ENCODE data around the gene LRCOL1.

- TF ChIP-seq, protein P1, sequence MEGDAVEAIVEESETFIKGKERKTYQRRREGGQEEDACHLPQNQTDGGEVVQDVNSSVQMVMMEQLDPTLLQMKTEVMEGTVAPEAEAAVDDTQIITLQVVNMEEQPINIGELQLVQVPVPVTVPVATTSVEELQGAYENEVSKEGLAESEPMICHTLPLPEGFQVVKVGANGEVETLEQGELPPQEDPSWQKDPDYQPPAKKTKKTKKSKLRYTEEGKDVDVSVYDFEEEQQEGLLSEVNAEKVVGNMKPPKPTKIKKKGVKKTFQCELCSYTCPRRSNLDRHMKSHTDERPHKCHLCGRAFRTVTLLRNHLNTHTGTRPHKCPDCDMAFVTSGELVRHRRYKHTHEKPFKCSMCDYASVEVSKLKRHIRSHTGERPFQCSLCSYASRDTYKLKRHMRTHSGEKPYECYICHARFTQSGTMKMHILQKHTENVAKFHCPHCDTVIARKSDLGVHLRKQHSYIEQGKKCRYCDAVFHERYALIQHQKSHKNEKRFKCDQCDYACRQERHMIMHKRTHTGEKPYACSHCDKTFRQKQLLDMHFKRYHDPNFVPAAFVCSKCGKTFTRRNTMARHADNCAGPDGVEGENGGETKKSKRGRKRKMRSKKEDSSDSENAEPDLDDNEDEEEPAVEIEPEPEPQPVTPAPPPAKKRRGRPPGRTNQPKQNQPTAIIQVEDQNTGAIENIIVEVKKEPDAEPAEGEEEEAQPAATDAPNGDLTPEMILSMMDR (CRISPR knock-in tag; IDR thresholded peaks at IDR 0.05) = no peak
- TF ChIP-seq, protein P2, sequence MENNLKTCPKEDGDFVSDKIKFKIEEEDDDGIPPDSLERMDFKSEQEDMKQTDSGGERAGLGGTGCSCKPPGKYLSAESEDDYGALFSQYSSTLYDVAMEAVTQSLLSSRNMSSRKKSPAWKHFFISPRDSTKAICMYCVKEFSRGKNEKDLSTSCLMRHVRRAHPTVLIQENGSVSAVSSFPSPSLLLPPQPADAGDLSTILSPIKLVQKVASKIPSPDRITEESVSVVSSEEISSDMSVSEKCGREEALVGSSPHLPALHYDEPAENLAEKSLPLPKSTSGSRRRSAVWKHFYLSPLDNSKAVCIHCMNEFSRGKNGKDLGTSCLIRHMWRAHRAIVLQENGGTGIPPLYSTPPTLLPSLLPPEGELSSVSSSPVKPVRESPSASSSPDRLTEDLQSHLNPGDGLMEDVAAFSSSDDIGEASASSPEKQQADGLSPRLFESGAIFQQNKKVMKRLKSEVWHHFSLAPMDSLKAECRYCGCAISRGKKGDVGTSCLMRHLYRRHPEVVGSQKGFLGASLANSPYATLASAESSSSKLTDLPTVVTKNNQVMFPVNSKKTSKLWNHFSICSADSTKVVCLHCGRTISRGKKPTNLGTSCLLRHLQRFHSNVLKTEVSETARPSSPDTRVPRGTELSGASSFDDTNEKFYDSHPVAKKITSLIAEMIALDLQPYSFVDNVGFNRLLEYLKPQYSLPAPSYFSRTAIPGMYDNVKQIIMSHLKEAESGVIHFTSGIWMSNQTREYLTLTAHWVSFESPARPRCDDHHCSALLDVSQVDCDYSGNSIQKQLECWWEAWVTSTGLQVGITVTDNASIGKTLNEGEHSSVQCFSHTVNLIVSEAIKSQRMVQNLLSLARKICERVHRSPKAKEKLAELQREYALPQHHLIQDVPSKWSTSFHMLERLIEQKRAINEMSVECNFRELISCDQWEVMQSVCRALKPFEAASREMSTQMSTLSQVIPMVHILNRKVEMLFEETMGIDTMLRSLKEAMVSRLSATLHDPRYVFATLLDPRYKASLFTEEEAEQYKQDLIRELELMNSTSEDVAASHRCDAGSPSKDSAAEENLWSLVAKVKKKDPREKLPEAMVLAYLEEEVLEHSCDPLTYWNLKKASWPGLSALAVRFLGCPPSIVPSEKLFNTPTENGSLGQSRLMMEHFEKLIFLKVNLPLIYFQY (CRISPR knock-in tag; IDR thresholded peaks at IDR 0.05; ENCODE audit: borderline replicate concordance) = no peak
- TF ChIP-seq U2AF1 (optimal IDR thresholded peaks at IDR 0.05; ENCODE audit: low read depth, low read length) (no peak), ZFP91 (CRISPR knock-in tag; IDR thresholded peaks at IDR 0.05; ENCODE audit: borderline replicate concordance) (no peak), REL (CRISPR knock-in tag; conservative IDR thresholded peaks at IDR 0.05) (no peak), DZIP1 (CRISPR knock-in tag; IDR thresholded peaks at IDR 0.05) (no peak), SMARCC2 (IDR thresholded peaks at IDR 0.05) (no peak), HNRNPK (IDR thresholded peaks at IDR 0.05; ENCODE audit: low read depth, low read length, poor library complexity, severe bottlenecking) (no peak), MAFK (conservative IDR thresholded peaks at IDR 0.05 in 1 of 2, IDR thresholded peaks at IDR 0.05 in 1 of 2; ENCODE audit: low read length in 2 of 2) (no peak), GABPB1 (CRISPR knock-in tag; IDR thresholded peaks at IDR 0.05) (no peak), ZNF432 (CRISPR knock-in tag; IDR thresholded peaks at IDR 0.05; ENCODE audit: borderline replicate concordance) (no peak), MAZ (IDR thresholded peaks at IDR 0.05; ENCODE audit: borderline replicate concordance, low read depth, low read length) (no peak), MAZ (CRISPR knock-in tag; IDR thresholded peaks at IDR 0.05; ENCODE audit: low read depth) (no peak)
- TF ChIP-seq, protein P3, sequence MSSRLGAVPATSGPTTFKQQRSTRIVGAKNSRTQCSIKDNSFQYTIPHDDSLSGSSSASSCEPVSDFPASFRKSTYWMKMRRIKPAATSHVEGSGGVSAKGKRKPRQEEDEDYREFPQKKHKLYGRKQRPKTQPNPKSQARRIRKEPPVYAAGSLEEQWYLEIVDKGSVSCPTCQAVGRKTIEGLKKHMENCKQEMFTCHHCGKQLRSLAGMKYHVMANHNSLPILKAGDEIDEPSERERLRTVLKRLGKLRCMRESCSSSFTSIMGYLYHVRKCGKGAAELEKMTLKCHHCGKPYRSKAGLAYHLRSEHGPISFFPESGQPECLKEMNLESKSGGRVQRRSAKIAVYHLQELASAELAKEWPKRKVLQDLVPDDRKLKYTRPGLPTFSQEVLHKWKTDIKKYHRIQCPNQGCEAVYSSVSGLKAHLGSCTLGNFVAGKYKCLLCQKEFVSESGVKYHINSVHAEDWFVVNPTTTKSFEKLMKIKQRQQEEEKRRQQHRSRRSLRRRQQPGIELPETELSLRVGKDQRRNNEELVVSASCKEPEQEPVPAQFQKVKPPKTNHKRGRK (CRISPR knock-in tag; IDR thresholded peaks at IDR 0.05) = no peak
These were observed 5.2 kb upstream of the LRCOL1 start for GRCh38 chr12:132615579-132616038.

Measured in HepG2 (cell line).